Adrenal gland (tissue), 19 donors: ENCODE measurements around the gene OR4A16. TPM values are rescaled to one million over a fixed set of nuclear protein-coding genes. Genes with fewer than 3 reads are reported as not detected.

Experiments
- DNase-seq, 7 donors: peaks; one replicate each; pipeline ENCODE4 v3.0.0-alpha.2; 2019 to 2020
- H3K27ac ChIP-seq, 5 donors: fragments of 200-600 bp; sonication (generic) in 4 of 5; 1 replicate in 3 of 5; 2 replicates in 2 of 5; pipeline versions ENCODE4 v1.5.1 to v1.8.0; 2016 to 2020; ENCODE audit warnings: mild to moderate bottlenecking in 1 of 5
- H3K27me3 ChIP-seq: fragments of 200-600 bp; 2 replicates; pipeline ENCODE4 v1.8.0; 2021
- H3K36me3 ChIP-seq, 2 donors: fragments of 200-600 bp; replicated peaks in 1 of 2; 1 replicate in 1 of 2; 2 replicates in 1 of 2; pipeline versions ENCODE4 v1.5.1 to v1.8.0; 2018 to 2022
- H3K4me1 ChIP-seq, 2 donors: fragments of 200-600 bp; replicated peaks in 1 of 2; 1 replicate in 1 of 2; 2 replicates in 1 of 2; pipeline versions ENCODE4 v1.5.1 to v1.8.0; 2018 to 2021
- H3K4me3 ChIP-seq, 4 donors: fragments of 200-600 bp; sonication (generic) in 3 of 4; one replicate each; pipeline ENCODE4 v1.5.1; 2016 to 2018
- H3K9me3 ChIP-seq, 3 donors: fragments of 200-600 bp; sonication (generic) in 1 of 3; replicated peaks in 1 of 3; 1 replicate in 2 of 3; 2 replicates in 1 of 3; pipeline versions ENCODE4 v1.5.1 to v1.8.0; 2016 to 2021
- POLR2A ChIP-seq, 2 donors: fragments of 450-650 bp; IDR thresholded peaks; one replicate each; pipeline ENCODE4 v1.6.1; 2017; ENCODE audit warnings: antibody characterized with exemption in 2 of 2, mild to moderate bottlenecking in 2 of 2, moderate library complexity in 1 of 2
- WGBS, 4 donors: extraction: QIAGEN DNeasy Blood & Tissue Kit in 2 of 4; methylation state at CpG; one replicate each; pipeline versions ENCODE4 v1.1.5 to v1.1.7; 2013 to 2017; 5-methylcytosine and 5-hydroxymethylcytosine counted together
- intact Hi-C, 2 donors: fragments of 100-400 bp; cut with DNase I; formaldehyde crosslinking; loops; one replicate each; pipeline versions ENCODE4 v1.14.1 to v1.15.0; 2022 to 2023
- long read RNA-seq, 10 donors: library from polyadenylated mRNA in 3 of 10; unstranded in 2 of 10; stranded (forward) in 1 of 10; transcript quantifications; one replicate each; pipeline ENCODE4 v2.0.0 and lab custom pipeline, GENCODE V29; 2021 to 2026
- polyA plus RNA-seq, 3 donors: library from polyadenylated mRNA; stranded (reverse); fragments of 200-250 nt in 2 of 3; fragments of 350-450 nt in 1 of 3; fragmentation: Illumina TruSeq in 1 of 3; extraction: RNeasy Lipid Tissue Mini Kit (QIAGEN cat#74804) in 1 of 3; gene quantifications; one replicate each; pipeline ENCODE4 v1.2.3, GENCODE V29; 2013 to 2014
- total RNA-seq, 9 donors: library from RNA; depleted of rRNA in 4 of 9; stranded (reverse); fragments of >200 nt in 4 of 9; fragments of 120-200 nt in 1 of 9; fragmentation: NEBNext Ultra II Directional in 1 of 9; extraction: Animal tissue kit (Norgen Biotek cat#: 25700) in 1 of 9; gene quantifications; one replicate each; pipeline versions ENCODE4 v1.1.0 to v1.2.4, GENCODE V29; 2013 to 2023
- TF ChIP-seq, protein P1 (sequence below), 6 experiments: fragments of 450-650 bp in 4 of 6; fragments of 200-600 bp in 2 of 6; sonication (generic) in 1 of 6; IDR thresholded peaks; 1 replicate in 5 of 6; 2 replicates in 1 of 6; pipeline versions ENCODE4 v1.5.1 to v1.8.0; 2016 to 2021; ENCODE audit warnings: antibody characterized with exemption in 6 of 6, mild to moderate bottlenecking in 2 of 6, moderate library complexity in 1 of 6
- donor health status: healthy with polysubstance abuse.
- donor health status: Bipolar disorder and iron deficiency.
- donor health status: DM: yes; HTN: yes; CAD: no.
- donor health status: DM: no; HTN: no; CAD: no.
- donor health status: DM: no; HTN: no; CAD: no.
- donor health status: DM: yes; HTN: yes; CAD: no.

Gene OR4A16, protein sequence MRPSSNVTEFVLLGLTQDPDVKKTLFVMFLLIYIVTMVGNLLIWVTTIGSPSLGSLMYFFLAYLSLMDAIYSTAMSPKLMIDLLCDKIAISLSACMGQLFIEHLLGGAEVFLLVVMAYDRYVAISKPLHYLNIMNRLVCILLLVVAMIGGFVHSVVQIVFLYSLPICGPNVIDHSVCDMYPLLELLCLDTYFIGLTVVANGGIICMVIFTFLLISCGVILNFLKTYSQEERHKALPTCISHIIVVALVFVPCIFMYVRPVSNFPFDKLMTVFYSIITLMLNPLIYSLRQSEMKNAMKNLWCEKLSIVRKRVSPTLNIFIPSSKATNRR
- total RNA-seq (not detected), polyA plus RNA-seq (not detected)
- long read RNA-seq, donor 1, result 0 reads
- long read RNA-seq, donor 2, result 0 reads
- long read RNA-seq, donor 3, result 0 reads
- long read RNA-seq, donor 4, result 0 reads
- long read RNA-seq, donor 5, result 0 reads
- long read RNA-seq, donor 6, result 0 reads
- long read RNA-seq, donor 7, result 0 reads
- long read RNA-seq, donor 8, result 0 reads
- long read RNA-seq, donor 9, result 0 reads
- long read RNA-seq, donor 10, result 0 reads

DNA sequence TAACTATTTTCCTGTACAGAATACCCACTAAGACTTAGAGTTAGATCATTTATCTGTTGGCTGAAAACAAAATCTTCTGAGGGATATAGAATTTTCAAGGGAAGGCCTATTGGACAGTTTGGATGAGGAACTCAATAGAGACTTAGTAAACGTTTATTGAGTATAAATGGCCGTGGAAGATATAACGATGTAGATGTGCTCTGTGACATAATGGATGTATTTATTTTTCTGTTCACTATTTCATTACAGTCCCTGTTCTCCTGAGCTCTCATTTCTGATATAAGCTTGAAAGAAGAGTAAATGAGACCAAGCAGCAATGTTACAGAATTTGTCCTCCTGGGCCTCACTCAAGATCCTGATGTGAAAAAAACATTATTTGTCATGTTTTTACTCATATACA is at the start of gene OR4A16:
Gene OR4A16 (plus strand): TSS at position 301 of the 400 bp plus-strand sequence. CDS start 0 bp downstream, at position 301.
- Histone ChIP-seq H3K9me3 (no peaks in the 10 kb centered on the region), H3K36me3 (no peaks in the 10 kb centered on the region), H3K4me1 (no peaks in the 10 kb centered on the region), H3K27ac (no peak within 1 kb of the TSS), H3K27me3 (no peaks in the 10 kb centered on the region), H3K4me3 (no peak within 1 kb of the TSS)
- TF ChIP-seq, protein P1, sequence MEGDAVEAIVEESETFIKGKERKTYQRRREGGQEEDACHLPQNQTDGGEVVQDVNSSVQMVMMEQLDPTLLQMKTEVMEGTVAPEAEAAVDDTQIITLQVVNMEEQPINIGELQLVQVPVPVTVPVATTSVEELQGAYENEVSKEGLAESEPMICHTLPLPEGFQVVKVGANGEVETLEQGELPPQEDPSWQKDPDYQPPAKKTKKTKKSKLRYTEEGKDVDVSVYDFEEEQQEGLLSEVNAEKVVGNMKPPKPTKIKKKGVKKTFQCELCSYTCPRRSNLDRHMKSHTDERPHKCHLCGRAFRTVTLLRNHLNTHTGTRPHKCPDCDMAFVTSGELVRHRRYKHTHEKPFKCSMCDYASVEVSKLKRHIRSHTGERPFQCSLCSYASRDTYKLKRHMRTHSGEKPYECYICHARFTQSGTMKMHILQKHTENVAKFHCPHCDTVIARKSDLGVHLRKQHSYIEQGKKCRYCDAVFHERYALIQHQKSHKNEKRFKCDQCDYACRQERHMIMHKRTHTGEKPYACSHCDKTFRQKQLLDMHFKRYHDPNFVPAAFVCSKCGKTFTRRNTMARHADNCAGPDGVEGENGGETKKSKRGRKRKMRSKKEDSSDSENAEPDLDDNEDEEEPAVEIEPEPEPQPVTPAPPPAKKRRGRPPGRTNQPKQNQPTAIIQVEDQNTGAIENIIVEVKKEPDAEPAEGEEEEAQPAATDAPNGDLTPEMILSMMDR (IDR thresholded peaks at IDR 0.05), result no peak
- no peak for TF ChIP-seq POLR2A (IDR thresholded peaks at IDR 0.05)
- intact Hi-C loops, result no loop called here
- no peak for DNase-seq
- WGBS, 4 donors, result 66 to 81% (median 73%) methylated on average over 3 of the region's 3 CpGs

DNA sequence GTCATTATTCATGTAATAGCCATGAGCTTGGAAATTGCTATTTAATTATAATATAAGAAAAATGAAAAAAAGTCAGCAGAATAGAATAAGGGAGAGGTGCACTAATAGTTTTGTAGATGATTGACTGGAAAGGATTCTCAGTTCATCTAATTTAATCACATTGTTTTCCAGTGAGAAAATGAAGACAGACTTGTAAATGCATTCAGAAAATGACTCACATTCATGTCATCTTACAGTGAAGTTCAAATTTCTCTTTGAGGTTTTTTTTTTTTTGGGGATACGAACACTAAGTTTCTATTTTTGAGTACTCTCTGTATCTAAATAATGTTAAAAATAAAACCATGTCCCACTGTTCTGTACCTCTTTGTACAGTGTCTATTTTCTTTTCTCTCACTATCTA is 18.5 kb upstream of the OR4A16 start:
- no peaks in the 10 kb centered on the region for H3K4me1 ChIP-seq
- H3K36me3 ChIP-seq, result no peaks in the 10 kb centered on the region
- no peak overlapping the region for H3K4me3 ChIP-seq
- TF ChIP-seq, protein P1 (IDR thresholded peaks at IDR 0.05), result no peak
- no peak for TF ChIP-seq POLR2A (IDR thresholded peaks at IDR 0.05)
- H3K27ac ChIP-seq, result no peak overlapping the region
- H3K27me3 ChIP-seq, result no peaks in the 10 kb centered on the region
- intact Hi-C loops, result no loop called here
- 57 to 74% (median 71%) methylated on average over 1 of the region's 1 CpG for WGBS, 4 donors
- no peaks in the 10 kb centered on the region for H3K9me3 ChIP-seq
- DNase-seq, result no peak

DNA sequence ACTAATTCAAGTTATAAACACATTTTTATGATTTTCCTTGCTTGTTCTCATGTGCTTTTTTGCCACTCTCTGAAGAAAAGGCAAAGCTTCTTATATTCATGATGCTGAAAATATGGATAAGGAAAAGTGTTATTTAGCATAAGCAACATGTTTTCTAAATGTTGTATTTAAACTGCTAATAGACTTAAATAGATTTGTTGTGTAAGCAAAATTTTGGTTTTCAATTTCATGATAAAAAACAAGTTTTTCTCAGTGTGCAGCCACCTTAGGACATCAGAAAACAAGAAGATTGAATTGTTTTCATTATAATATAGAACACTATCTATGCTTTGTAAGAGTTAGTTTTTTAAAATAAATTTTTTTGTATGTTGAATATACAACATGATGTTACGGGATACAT is 2.3 kb downstream of the OR4A16 start:
- no peak for DNase-seq
- intact Hi-C loops, result no loop called here
- Histone ChIP-seq H3K27ac (no peak overlapping the region), H3K9me3 (no peaks in the 10 kb centered on the region), H3K4me3 (no peak overlapping the region), H3K4me1 (no peaks in the 10 kb centered on the region), H3K27me3 (no peaks in the 10 kb centered on the region), H3K36me3 (no peaks in the 10 kb centered on the region)
- TF ChIP-seq, protein P1 (IDR thresholded peaks at IDR 0.05), result no peak
- TF ChIP-seq POLR2A (IDR thresholded peaks at IDR 0.05), result no peak
- 86 to 97% (median 91%) methylated on average over 1 of the region's 1 CpG for WGBS, 4 donors

DNA sequence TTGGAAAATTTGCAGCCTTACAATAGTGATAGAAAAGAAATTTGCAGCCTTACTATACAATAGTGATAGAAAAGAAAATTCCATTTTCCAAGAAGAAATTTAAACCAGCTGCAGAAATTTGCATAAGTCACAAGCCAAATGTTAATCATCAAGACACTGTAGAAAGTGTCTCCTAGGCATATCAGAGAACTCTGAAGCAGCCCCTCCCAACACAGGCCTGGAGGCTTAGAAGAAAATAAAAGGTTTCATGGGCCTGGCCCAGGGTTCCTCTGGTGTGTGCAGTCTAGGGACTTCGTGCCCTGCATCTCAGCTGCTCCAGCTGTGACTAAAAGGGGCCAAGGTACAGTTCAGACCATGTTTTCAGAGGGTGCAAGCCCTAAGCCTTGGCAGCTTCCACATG is 6.0 kb downstream of the OR4A16 start:
- intact Hi-C loops, result no loop called here
- no peaks in the 10 kb centered on the region for H3K4me1 ChIP-seq
- H3K27ac ChIP-seq, result no peak overlapping the region
- 0 to 5% (median 2%) methylated on average over 1 of the region's 1 CpG for WGBS, 4 donors
- H3K36me3 ChIP-seq, result no peaks in the 10 kb centered on the region
- H3K4me3 ChIP-seq, result no peak overlapping the region
- no peaks in the 10 kb centered on the region for H3K9me3 ChIP-seq
- H3K27me3 ChIP-seq, result no peaks in the 10 kb centered on the region
- DNase-seq, result no peak
- TF ChIP-seq, protein P1 (IDR thresholded peaks at IDR 0.05), result no peak
- no peak for TF ChIP-seq POLR2A (IDR thresholded peaks at IDR 0.05)
